HCT116 (cell line): Measurements from ENCODE around the gene NARS2. TPM values are rescaled to one million over a fixed set of nuclear protein-coding genes. Genes with fewer than 3 reads are reported as not detected.

Experiments used
- ATAC-seq: fragments of 200-7000 bp; cut with Tn5 transposase; 2 replicates; pipeline ENCODE4 v1.9.1; 2020; ENCODE audit warnings: mild to moderate bottlenecking, moderate library complexity
- BruUV-seq: library from RNA; stranded (reverse); fragments of 400-500 nt; replicated peaks from 2 replicates; lab custom pipeline; 2021; lab: Mats Ljungman, UMichigan
- CTCF ChIA-PET: fragments of 300-600 bp; sonication (Branson Sonifier 250); formaldehyde crosslinking; loops from one replicate; lab custom pipeline; 2021; ENCODE audit warnings: antibody characterized with exemption; lab: Charles Lee
- POLR2A ChIA-PET: fragments of 300-600, 350-600 bp; sonication (Branson Sonifier 250); formaldehyde crosslinking; loops from one replicate; lab custom pipeline; 2021; ENCODE audit warnings: antibody characterized with exemption; lab: Charles Lee
- RAD21 ChIA-PET, 2 experiments: fragments of 300-600 bp; sonication (Branson Sonifier 250); formaldehyde crosslinking; loops; one replicate each; lab custom pipeline; 2023; ENCODE audit warnings: low total read pairs in 2 of 2; ENCODE audit not compliant: uncharacterized antibody in 2 of 2, unreplicated experiment in 2 of 2, low non-redundant PET in 1 of 2; lab: Charles Lee
- DNase-seq: peaks from one replicate; pipeline ENCODE4 v3.0.0-alpha.2; 2010; ENCODE audit warnings: low read depth, low spot score
- H2AFZ ChIP-seq: fragments of 200-600 bp; shearing (Covaris generic), sonication (generic); 2 replicates; pipeline ENCODE4 v1.6.1; 2017; ENCODE audit warnings: low read depth, mixed run types, mixed read lengths, antibody characterized with exemption, low read length; ENCODE audit not compliant: poor library complexity, severe bottlenecking
- H3K27ac ChIP-seq: 2 replicates; pipeline ENCODE4 v1.5.1; 2012; ENCODE audit warnings: low read depth, low read length
- H3K27me3 ChIP-seq: fragments of 200-600 bp; sonication (generic); 2 replicates; pipeline ENCODE4 v1.6.1; 2016; ENCODE audit warnings: mixed run types, low read length, mixed read lengths; ENCODE audit not compliant: insufficient read depth
- H3K36me3 ChIP-seq, 2 experiments: fragments of 200-500 bp in 1 of 2; fragments of 200-600 bp in 1 of 2; sonication (Bioruptor generic) in 1 of 2; sonication (generic) in 1 of 2; 2 replicates each; pipeline versions ENCODE4 v1.5.1 to v1.6.1; 2014 to 2016; ENCODE audit warnings: low read length in 2 of 2, inconsistent platforms in 1 of 2, mixed read lengths in 1 of 2, mixed run types in 1 of 2; ENCODE audit not compliant: insufficient read depth in 2 of 2, control insufficient read depth in 1 of 2
- H3K4me1 ChIP-seq, 2 experiments: fragments of 200-600 bp in 1 of 2; sonication (generic) in 1 of 2; 2 replicates each; pipeline versions ENCODE4 v1.5.1 to v1.6.1; 2012 to 2017; ENCODE audit warnings: low read length in 2 of 2, inconsistent platforms in 1 of 2, mild to moderate bottlenecking in 1 of 2, mixed read lengths in 1 of 2, mixed run types in 1 of 2, moderate library complexity in 1 of 2; ENCODE audit not compliant: insufficient read depth in 2 of 2, control insufficient read depth in 1 of 2
- H3K4me2 ChIP-seq: fragments of 200-600 bp; sonication (generic); 2 replicates; pipeline ENCODE4 v1.6.1; 2017; ENCODE audit warnings: mixed run types, low read length, mixed read lengths
- H3K4me3 ChIP-seq, 2 experiments: fragments of 200-600 bp in 1 of 2; sonication (generic) in 1 of 2; replicated peaks in 1 of 2; 2 replicates each; pipeline ENCODE4 v1.5.1; 2011 to 2016; ENCODE audit warnings: low read length in 2 of 2, control low read depth in 1 of 2, low read depth in 1 of 2, mild to moderate bottlenecking in 1 of 2, mixed read lengths in 1 of 2, mixed run types in 1 of 2
- H3K79me2 ChIP-seq: fragments of 200-600 bp; sonication (generic); 2 replicates; pipeline ENCODE4 v1.6.1; 2017; ENCODE audit warnings: mild to moderate bottlenecking, mixed run types, low read length, moderate library complexity, mixed read lengths; ENCODE audit not compliant: insufficient read depth
- H3K9ac ChIP-seq: fragments of 200-600 bp; sonication (generic); 2 replicates; pipeline ENCODE4 v1.6.1; 2016; ENCODE audit warnings: low read length, mixed read lengths
- H3K9me2 ChIP-seq: fragments of 200-600 bp; sonication (generic), shearing (Covaris generic); 2 replicates; pipeline ENCODE4 v1.6.1; 2017; ENCODE audit warnings: mixed run types, mild to moderate bottlenecking, moderate library complexity; ENCODE audit not compliant: insufficient read depth
- H3K9me3 ChIP-seq, 2 experiments: fragments of 200-500 bp in 1 of 2; fragments of 200-600 bp in 1 of 2; sonication (Bioruptor generic) in 1 of 2; sonication (generic) in 1 of 2; 2 replicates each; pipeline ENCODE4 v1.6.1; 2014 to 2017; ENCODE audit warnings: low read length in 2 of 2, mixed read lengths in 2 of 2, inconsistent platforms in 1 of 2, low read depth in 1 of 2, mild to moderate bottlenecking in 1 of 2, mixed run types in 1 of 2, moderate library complexity in 1 of 2; ENCODE audit not compliant: control insufficient read depth in 1 of 2, insufficient read depth in 1 of 2
- H4K20me1 ChIP-seq: fragments of 200-600 bp; sonication (generic), shearing (Covaris generic); 2 replicates; pipeline ENCODE4 v1.6.1; 2017; ENCODE audit warnings: mixed run types, mild to moderate bottlenecking, moderate library complexity; ENCODE audit not compliant: insufficient read depth
- CTCF ChIP-seq, 3 experiments: fragments of 200-600 bp in 1 of 3; sonication (generic) in 1 of 3; IDR thresholded peaks in 2 of 3; conservative IDR thresholded peaks in 1 of 3; 2 replicates each; pipeline ENCODE4 v1.5.1; 2012 to 2017; ENCODE audit warnings: low read depth in 2 of 3, low read length in 2 of 3, antibody characterized with exemption in 1 of 3, borderline replicate concordance in 1 of 3, control low read depth in 1 of 3, mild to moderate bottlenecking in 1 of 3, mixed read lengths in 1 of 3, mixed run types in 1 of 3, moderate library complexity in 1 of 3; ENCODE audit not compliant: insufficient read depth in 1 of 3
- ELF1 ChIP-seq: IDR thresholded peaks from 2 replicates; pipeline ENCODE4 v1.6.1; 2012; ENCODE audit warnings: low read depth, borderline replicate concordance
- FOSL1 ChIP-seq: IDR thresholded peaks from 2 replicates; pipeline ENCODE4 v1.6.1; 2012; ENCODE audit warnings: low read depth
- POLR2AphosphoS5 ChIP-seq: IDR thresholded peaks from 2 replicates; pipeline ENCODE4 v1.6.1; 2011; ENCODE audit warnings: mild to moderate bottlenecking, low read depth, low read length, moderate library complexity
- REST ChIP-seq: IDR thresholded peaks from 2 replicates; pipeline ENCODE4 v1.6.1; 2012; ENCODE audit warnings: low read depth
- SIN3A ChIP-seq: IDR thresholded peaks from 2 replicates; pipeline ENCODE4 v1.6.1; 2012; ENCODE audit warnings: low read depth
- SRF ChIP-seq: IDR thresholded peaks from 2 replicates; pipeline ENCODE4 v1.6.1; 2012; ENCODE audit warnings: low read depth
- ZFX ChIP-seq: fragments of 450-650 bp; IDR thresholded peaks from 2 replicates; pipeline ENCODE4 v1.6.1; 2017
- intact Hi-C: fragments of 100-400 bp; cut with micrococcal nuclease; formaldehyde crosslinking; loops from 2 replicates; pipeline ENCODE4 v1.10.0; 2022
- total RNA-seq: library from RNA; stranded (reverse); gene quantifications from one replicate; pipeline ENCODE4 v1.2.1, GENCODE V29; 2021; ENCODE audit not compliant: unreplicated experiment

Gene NARS2
- total RNA-seq, 1 experiment from 2014 or later = 26.0 TPM

- Histone ChIP-seq H3K27me3 (no peaks in the 10 kb centered on the region), H3K4me3 (no peak overlapping the region), H3K4me1 (no peaks in the 10 kb centered on the region), H3K79me2 (no peaks in the 10 kb centered on the region), H3K9ac (no peak overlapping the region), H3K9me3 (no peaks in the 10 kb centered on the region), H3K27ac (no peak overlapping the region), H3K9me2 (no peaks in the 10 kb centered on the region), H2AFZ (no peak overlapping the region), H3K36me3 (no peaks in the 10 kb centered on the region), H4K20me1 (no peaks in the 10 kb centered on the region; the same call in 1 of the 2 replicates), H3K4me2 (no peak overlapping the region)
- intact Hi-C loops = no loop called here
- CTCF ChIA-PET = no interaction called here
- POLR2A ChIA-PET = no interaction called here
- no TSS peak for BruUV-seq
- ATAC-seq (no peak), DNase-seq (no peak)
- RAD21 ChIA-PET = no interaction called here
- TF ChIP-seq REST (no peak), SIN3A (no peak), ELF1 (no peak), SRF (no peak), ZFX (no peak), POLR2AphosphoS5 (no peak), CTCF (IDR thresholded peaks at IDR 0.05 in 2 of 3, conservative IDR thresholded peaks at IDR 0.05 in 1 of 3; ENCODE audit: borderline replicate concordance in 1 of 3, insufficient read depth in 1 of 3, low read depth in 2 of 3, low read length in 2 of 3) (no peak), FOSL1 (no peak)
These were observed 58.4 kb downstream of the NARS2 start for GRCh38 chr11:78516281-78516680.
